SK-N-SH (cell line): ENCODE data around the gene SCNN1A. TPM values are rescaled to one million over a fixed set of nuclear protein-coding genes. Genes with fewer than 3 reads are reported as not detected.

Source experiments
- CTCF ChIA-PET: fragments of 300-600, 350-600 bp; formaldehyde crosslinking; extraction: SDS; loops from one replicate; lab custom pipeline; 2021; lab: Yijun Ruan, JAX
- POLR2A ChIA-PET: fragments of 350-600 bp; sonication (Branson Sonifier 250); formaldehyde crosslinking; extraction: SDS; loops from one replicate; lab custom pipeline; 2020; ENCODE audit warnings: antibody characterized with exemption, inconsistent platforms; lab: Yijun Ruan, JAX
- DNase-seq: peaks from one replicate; pipeline ENCODE4 v3.0.0; 2012
- H2AFZ ChIP-seq: fragments of 200-600 bp; sonication (generic); 2 replicates; pipeline ENCODE4 v1.8.1; 2016; ENCODE audit warnings: antibody characterized with exemption, mild to moderate bottlenecking, low read depth
- H3F3A ChIP-seq: fragments of 200-600 bp; sonication (generic); replicated peaks from 2 replicates; pipeline ENCODE3; 2016; ENCODE audit warnings: antibody characterized with exemption, mild to moderate bottlenecking; ENCODE audit not compliant: insufficient read depth
- H3K27ac ChIP-seq, 2 experiments: fragments of 200-500 bp in 1 of 2; fragments of 200-600 bp in 1 of 2; sonication (Bioruptor generic) in 1 of 2; sonication (generic), shearing (Covaris generic) in 1 of 2; 2 replicates each; pipeline versions ENCODE4 v1.5.1 to v1.6.1; 2014 to 2016; ENCODE audit warnings: low read depth in 2 of 2, inconsistent platforms in 1 of 2, low read length in 1 of 2, mild to moderate bottlenecking in 1 of 2, mixed read lengths in 1 of 2
- H3K27me3 ChIP-seq: fragments of 200-600 bp; sonication (generic), shearing (Covaris generic); 2 replicates; pipeline ENCODE4 v1.6.1; 2016; ENCODE audit warnings: mixed run types; ENCODE audit not compliant: insufficient read depth
- H3K36me3 ChIP-seq, 2 experiments: fragments of 200-500 bp in 1 of 2; fragments of 200-600 bp in 1 of 2; sonication (Bioruptor generic) in 1 of 2; sonication (generic) in 1 of 2; replicated peaks in 1 of 2; 2 replicates each; pipeline versions ENCODE3 to v1.5.1; 2014 to 2016; ENCODE audit warnings: low read length in 1 of 2, mild to moderate bottlenecking in 1 of 2; ENCODE audit not compliant: insufficient read depth in 2 of 2, control insufficient read depth in 1 of 2
- H3K4me1 ChIP-seq, 2 experiments: fragments of 200-500 bp in 1 of 2; fragments of 200-600 bp in 1 of 2; sonication (Bioruptor generic) in 1 of 2; sonication (generic), shearing (Covaris generic) in 1 of 2; 2 replicates each; pipeline versions ENCODE4 v1.5.1 to v1.6.1; 2014 to 2016; ENCODE audit warnings: low read depth in 1 of 2, low read length in 1 of 2, mixed run types in 1 of 2; ENCODE audit not compliant: insufficient read depth in 2 of 2, control insufficient read depth in 1 of 2
- H3K4me2 ChIP-seq: fragments of 200-600 bp; sonication (generic), shearing (Covaris generic); 2 replicates; pipeline ENCODE4 v1.6.1; 2017; ENCODE audit warnings: mixed run types
- H3K4me3 ChIP-seq, 2 experiments: fragments of 200-500 bp in 1 of 2; fragments of 200-600 bp in 1 of 2; sonication (Bioruptor generic) in 1 of 2; sonication (generic), shearing (Covaris generic) in 1 of 2; 2 replicates each; pipeline versions ENCODE4 v1.5.1 to v1.8.1; 2014 to 2016; ENCODE audit warnings: low read depth in 2 of 2, inconsistent platforms in 1 of 2, low read length in 1 of 2, mild to moderate bottlenecking in 1 of 2, mixed read lengths in 1 of 2, moderate library complexity in 1 of 2
- H3K79me2 ChIP-seq: fragments of 200-600 bp; sonication (generic); 2 replicates; pipeline ENCODE4 v1.8.1; 2017; ENCODE audit warnings: mild to moderate bottlenecking; ENCODE audit not compliant: insufficient read depth
- H3K9ac ChIP-seq: fragments of 200-600 bp; sonication (generic); 2 replicates; pipeline ENCODE4 v1.6.1; 2017; ENCODE audit warnings: mixed run types
- H3K9me2 ChIP-seq: fragments of 200-600 bp; sonication (generic); 2 replicates; pipeline ENCODE4 v1.6.1; 2017; ENCODE audit warnings: mixed run types
- H3K9me3 ChIP-seq: fragments of 200-600 bp; sonication (generic); 2 replicates; pipeline ENCODE4 v1.6.1; 2017; ENCODE audit warnings: mixed run types, mild to moderate bottlenecking, moderate library complexity
- H4K20me1 ChIP-seq: fragments of 200-600 bp; sonication (generic); 2 replicates; pipeline ENCODE4 v1.6.1; 2017; ENCODE audit warnings: mild to moderate bottlenecking, mixed run types; ENCODE audit not compliant: insufficient read depth
- CHD2 ChIP-seq: fragments of 150-350 bp; IDR thresholded peaks from 2 replicates; pipeline ENCODE4 v1.6.1; 2018; ENCODE audit warnings: low read length; ENCODE audit not compliant: partially characterized antibody
- EP300 ChIP-seq, 2 experiments: IDR thresholded peaks; 2 replicates each; pipeline versions ENCODE4 v1.4.0 to v1.6.1; 2012; ENCODE audit warnings: borderline replicate concordance in 1 of 2, low read depth in 1 of 2, low read length in 1 of 2
- EZH2phosphoT487 ChIP-seq: fragments of 200-600 bp; sonication (generic); IDR thresholded peaks from 2 replicates; pipeline ENCODE4 v1.6.1; 2017; ENCODE audit warnings: low read depth, mixed run types, mild to moderate bottlenecking, antibody characterized with exemption, moderate library complexity, borderline replicate concordance
- FOSL2 ChIP-seq: IDR thresholded peaks from 2 replicates; pipeline ENCODE4 v1.4.0; 2012; ENCODE audit warnings: low read depth, mild to moderate bottlenecking, moderate library complexity, borderline replicate concordance
- FOXJ3 ChIP-seq: sonication (generic); formaldehyde crosslinking; IDR thresholded peaks from 2 replicates; pipeline ENCODE4 v1.5.1; 2020; ENCODE audit warnings: mild to moderate bottlenecking, missing genetic modification reagents
- FOXM1 ChIP-seq: IDR thresholded peaks from 2 replicates; pipeline ENCODE4 v1.4.0; 2012; ENCODE audit warnings: low read depth, mild to moderate bottlenecking
- GABPA ChIP-seq: IDR thresholded peaks from 2 replicates; pipeline ENCODE4 v1.4.0; 2012; ENCODE audit warnings: low read depth, mild to moderate bottlenecking
- MEF2A ChIP-seq: IDR thresholded peaks from 2 replicates; pipeline ENCODE4 v1.4.0; 2012; ENCODE audit warnings: low read depth, borderline replicate concordance
- RCOR1 ChIP-seq: fragments of 150-350 bp; IDR thresholded peaks from 2 replicates; pipeline ENCODE4 v1.6.1; 2017; ENCODE audit warnings: antibody characterized with exemption, low read length
- RFX5 ChIP-seq: IDR thresholded peaks from 2 replicates; pipeline ENCODE4 v1.6.1; 2012; ENCODE audit warnings: mild to moderate bottlenecking, improper control_type of control experiment, low read length
- SMC3 ChIP-seq: IDR thresholded peaks from 2 replicates; pipeline ENCODE4 v1.6.1; 2012; ENCODE audit warnings: low read depth, low read length, improper control_type of control experiment
- WGBS: methylation state at CpG from one replicate; pipeline ENCODE4 v1.1.6; 2017; ENCODE audit warnings: low lambda C conversion rate; 5-methylcytosine and 5-hydroxymethylcytosine counted together
- polyA plus RNA-seq, 3 experiments: library from polyadenylated mRNA; depleted of rRNA; stranded (reverse); fragments of >200 nt; gene quantifications; 2 replicates each; pipeline ENCODE4 v1.2.3, GENCODE V29; 2012
- TF ChIP-seq, protein P1 (sequence below): fragments of 150-350 bp; IDR thresholded peaks from 2 replicates; pipeline ENCODE4 v1.6.1; 2016; ENCODE audit warnings: mild to moderate bottlenecking, low read depth, low read length
- TF ChIP-seq, protein P2 (sequence below): IDR thresholded peaks from 2 replicates; pipeline ENCODE4; 2012
- TF ChIP-seq, protein P3 (sequence below): fragments of 150-350 bp; IDR thresholded peaks from 2 replicates; pipeline ENCODE4 v1.6.1; 2017; ENCODE audit warnings: antibody characterized with exemption, low read length, low read depth, borderline replicate concordance

SCNN1A gene
- polyA plus RNA-seq, 1 of the 3 experiments (the other 2 are of a cell fraction): 1.6 TPM

GRCh38 chr12:6346942-6347341 lies 28.4 kb downstream of the SCNN1A start:
- Histone ChIP-seq H2AFZ (no peak overlapping the region), H3K27ac (no peak overlapping the region), H4K20me1 (no peaks in the 10 kb centered on the region), H3K79me2 (peaks cover 9% of the 10 kb centered on the region), H3K36me3 (no peaks in the 10 kb centered on the region), H3K4me2 (no peak overlapping the region), H3K9ac (no peak overlapping the region), H3K4me1 (peaks cover 5 to 15% of the 10 kb centered on the region in 2 experiments; a peak in 3 of 4 replicates), H3K27me3 (no peaks in the 10 kb centered on the region), H3K4me3 (no peak overlapping the region), H3K9me2 (no peaks in the 10 kb centered on the region), H3F3A (no peaks in the 10 kb centered on the region), H3K9me3 (no peaks in the 10 kb centered on the region)
- DNase-seq: no peak
- TF ChIP-seq GABPA (no peak), FOXM1 (no peak), EP300 (IDR thresholded peaks at IDR 0.05; ENCODE audit: borderline replicate concordance in 1 of 2, low read depth in 1 of 2, low read length in 1 of 2) (no peak), RCOR1 (no peak), RFX5 (no peak), SMC3 (no peak), FOSL2 (no peak), MEF2A (no peak), CHD2 (no peak), FOXJ3 (CRISPR knock-in tag) (no peak)
- TF ChIP-seq, protein P1, sequence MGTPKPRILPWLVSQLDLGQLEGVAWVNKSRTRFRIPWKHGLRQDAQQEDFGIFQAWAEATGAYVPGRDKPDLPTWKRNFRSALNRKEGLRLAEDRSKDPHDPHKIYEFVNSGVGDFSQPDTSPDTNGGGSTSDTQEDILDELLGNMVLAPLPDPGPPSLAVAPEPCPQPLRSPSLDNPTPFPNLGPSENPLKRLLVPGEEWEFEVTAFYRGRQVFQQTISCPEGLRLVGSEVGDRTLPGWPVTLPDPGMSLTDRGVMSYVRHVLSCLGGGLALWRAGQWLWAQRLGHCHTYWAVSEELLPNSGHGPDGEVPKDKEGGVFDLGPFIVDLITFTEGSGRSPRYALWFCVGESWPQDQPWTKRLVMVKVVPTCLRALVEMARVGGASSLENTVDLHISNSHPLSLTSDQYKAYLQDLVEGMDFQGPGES: no peak
- TF ChIP-seq, protein P2, sequence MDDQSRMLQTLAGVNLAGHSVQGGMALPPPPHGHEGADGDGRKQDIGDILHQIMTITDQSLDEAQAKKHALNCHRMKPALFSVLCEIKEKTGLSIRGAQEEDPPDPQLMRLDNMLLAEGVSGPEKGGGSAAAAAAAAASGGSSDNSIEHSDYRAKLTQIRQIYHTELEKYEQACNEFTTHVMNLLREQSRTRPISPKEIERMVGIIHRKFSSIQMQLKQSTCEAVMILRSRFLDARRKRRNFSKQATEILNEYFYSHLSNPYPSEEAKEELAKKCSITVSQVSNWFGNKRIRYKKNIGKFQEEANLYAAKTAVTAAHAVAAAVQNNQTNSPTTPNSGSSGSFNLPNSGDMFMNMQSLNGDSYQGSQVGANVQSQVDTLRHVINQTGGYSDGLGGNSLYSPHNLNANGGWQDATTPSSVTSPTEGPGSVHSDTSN: no peak
- TF ChIP-seq, protein P3, sequence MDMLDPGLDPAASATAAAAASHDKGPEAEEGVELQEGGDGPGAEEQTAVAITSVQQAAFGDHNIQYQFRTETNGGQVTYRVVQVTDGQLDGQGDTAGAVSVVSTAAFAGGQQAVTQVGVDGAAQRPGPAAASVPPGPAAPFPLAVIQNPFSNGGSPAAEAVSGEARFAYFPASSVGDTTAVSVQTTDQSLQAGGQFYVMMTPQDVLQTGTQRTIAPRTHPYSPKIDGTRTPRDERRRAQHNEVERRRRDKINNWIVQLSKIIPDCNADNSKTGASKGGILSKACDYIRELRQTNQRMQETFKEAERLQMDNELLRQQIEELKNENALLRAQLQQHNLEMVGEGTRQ: no peak
- ChIA-PET POLR2A (interaction anchor here (0.6 kb wide), 1 partner anchor 119 kb away, joined by 3 read pairs; no protein-coding TSS in a partner anchor), CTCF (no interaction called here)
- 78% methylated on average over 8 of the region's 8 CpGs for WGBS

- DNase-seq: no peak
- no peak overlapping the region for H2AFZ ChIP-seq
- no peaks in the 10 kb centered on the region for H4K20me1 ChIP-seq
- H3K4me2 ChIP-seq: no peak overlapping the region
- H3F3A ChIP-seq: no peaks in the 10 kb centered on the region
- peaks cover 5 to 15% of the 10 kb centered on the region in 2 experiments; a peak in 3 of 4 replicates for H3K4me1 ChIP-seq
- H3K27ac ChIP-seq: no peak overlapping the region
- CTCF ChIA-PET: interaction anchor here (0.9 kb wide), 1 partner anchor 119 kb away, joined by 3 read pairs; no protein-coding TSS in a partner anchor
- H3K9ac ChIP-seq: no peak overlapping the region
- H3K36me3 ChIP-seq: no peaks in the 10 kb centered on the region
- TF ChIP-seq EZH2phosphoT487 (no peak), RFX5 (no peak)
- no peaks in the 10 kb centered on the region for H3K27me3 ChIP-seq
- H3K9me3 ChIP-seq: no peaks in the 10 kb centered on the region
- 87% methylated on average over 5 of the region's 5 CpGs for WGBS
- POLR2A ChIA-PET: interaction anchor here (0.6 kb wide), 1 partner anchor 119 kb away, joined by 3 read pairs; no protein-coding TSS in a partner anchor
- H3K79me2 ChIP-seq: peaks cover 15% of the 10 kb centered on the region
- H3K4me3 ChIP-seq: no peak overlapping the region
- H3K9me2 ChIP-seq: no peaks in the 10 kb centered on the region
Observed at GRCh38 chr12:6346235-6346832, 29.0 kb downstream of the SCNN1A start.
